KMS-11 (cell line): ENCODE data around the gene CNP.
A peak's percentile ranks its signal among the peaks of the same experiment; 100 is the strongest.
"Not testable (repeated sequence)": the region's sequence is repeated elsewhere in the genome, so short reads cannot be mapped to it uniquely, and the experiment has no call there.

Experiments used
- H2AFZ ChIP-seq: fragments of 200-600 bp; sonication (generic); 2 replicates; pipeline ENCODE4 v1.6.1; 2016; ENCODE audit warnings: antibody characterized with exemption, mixed run types, low read depth
- H3K27ac ChIP-seq: fragments of 200-600 bp; sonication (generic); 2 replicates; pipeline ENCODE4 v1.6.1; 2016; ENCODE audit warnings: mild to moderate bottlenecking, mixed run types
- H3K27me3 ChIP-seq: fragments of 200-600 bp; sonication (generic); 2 replicates; pipeline ENCODE4 v1.6.1; 2017; ENCODE audit warnings: mild to moderate bottlenecking, low read depth, mixed run types, moderate library complexity; ENCODE audit not compliant: insufficient read depth
- H3K36me3 ChIP-seq: fragments of 200-600 bp; sonication (generic); 2 replicates; pipeline ENCODE4 v1.6.1; 2017; ENCODE audit warnings: mild to moderate bottlenecking, mixed run types; ENCODE audit not compliant: insufficient read depth
- H3K4me1 ChIP-seq: fragments of 200-600 bp; sonication (generic); 2 replicates; pipeline ENCODE4 v1.6.1; 2016; ENCODE audit warnings: mild to moderate bottlenecking, low read depth, mixed run types; ENCODE audit not compliant: poor library complexity, severe bottlenecking
- H3K4me2 ChIP-seq: fragments of 200-600 bp; sonication (generic); 2 replicates; pipeline ENCODE4 v1.7.0; 2016; ENCODE audit warnings: mild to moderate bottlenecking, mixed run types
- H3K4me3 ChIP-seq: fragments of 200-600 bp; sonication (generic); IDR thresholded peaks from 2 replicates; pipeline ENCODE4 v1.6.1; 2017; ENCODE audit warnings: low read depth, low read length, mixed read lengths; ENCODE audit not compliant: insufficient read depth
- H3K79me2 ChIP-seq: fragments of 200-600 bp; sonication (generic); 2 replicates; pipeline ENCODE4 v1.6.1; 2016; ENCODE audit warnings: low read depth, mixed run types; ENCODE audit not compliant: insufficient read depth
- H3K9ac ChIP-seq: fragments of 200-600 bp; sonication (generic); 2 replicates; pipeline ENCODE4 v1.6.1; 2016; ENCODE audit warnings: mild to moderate bottlenecking, mixed run types
- H4K20me1 ChIP-seq: fragments of 200-600 bp; sonication (generic); 2 replicates; pipeline ENCODE4 v1.6.1; 2016; ENCODE audit warnings: mild to moderate bottlenecking, mixed run types; ENCODE audit not compliant: insufficient read depth
- CTCF ChIP-seq: fragments of 200-600 bp; sonication (generic); conservative IDR thresholded peaks from 2 replicates; pipeline ENCODE4 v1.6.1; 2017; ENCODE audit warnings: low read depth, mild to moderate bottlenecking, antibody characterized with exemption, low read length, moderate library complexity, mixed read lengths

CNP gene

GRCh38 chr17:42019509-42020404 is 53.2 kb downstream of the CNP start, which contains the start of gene NKIRAS2:
TSS of gene NKIRAS2 (plus strand) at chr17:42020090. CDS start at chr17:42021578, 1,488 bp downstream.
- Histone ChIP-seq H3K27ac (peak within 1 kb of the TSS; percentile 20; the same call in 1 of the 2 replicates), H3K9ac (peak within 1 kb of the TSS; percentile 58; the same call in 1 of the 2 replicates), H4K20me1 (no peaks in the 10 kb centered on the region), H3K4me1 (peaks cover 47% of the 10 kb centered on the region), H3K79me2 (peaks cover 38% of the 10 kb centered on the region), H3K36me3 (no peaks in the 10 kb centered on the region), H3K4me3 (no peak within 1 kb of the TSS), H2AFZ (peak within 1 kb of the TSS; percentile 90), H3K27me3 (no peaks in the 10 kb centered on the region), H3K4me2 (peak within 1 kb of the TSS; percentile 91)
- peak; percentile 80 for TF ChIP-seq CTCF

GRCh38 chr17:42020845-42021244 is 54.2 kb downstream of the CNP start:
- Histone ChIP-seq H3K4me1 (peaks cover 45% of the 10 kb centered on the region), H3K4me2 (peak overlapping the region; percentile 91), H3K9ac (peak overlapping the region; percentile 58; the same call in 1 of the 2 replicates), H3K79me2 (peaks cover 27% of the 10 kb centered on the region)
- not testable (repeated sequence) for H3K4me3 ChIP-seq, H3K27me3 ChIP-seq, H3K27ac ChIP-seq, H3K36me3 ChIP-seq, H2AFZ ChIP-seq, H4K20me1 ChIP-seq

- H3K9ac ChIP-seq = no peak overlapping the region
- H2AFZ ChIP-seq = no peak overlapping the region
- H3K79me2 ChIP-seq = peaks cover 14% of the 10 kb centered on the region
- no peak overlapping the region for H3K4me2 ChIP-seq
- no peak overlapping the region for H3K27ac ChIP-seq
- H3K4me3 ChIP-seq = no peak overlapping the region
- H3K36me3 ChIP-seq = no peaks in the 10 kb centered on the region
- TF ChIP-seq CTCF = no peak
- H3K27me3 ChIP-seq = no peaks in the 10 kb centered on the region
- H4K20me1 ChIP-seq = no peaks in the 10 kb centered on the region
- H3K4me1 ChIP-seq = peaks cover 33% of the 10 kb centered on the region
Observed at GRCh38 chr17:42023524-42024349, 57.1 kb downstream of the CNP start.

GRCh38 chr17:42025191-42025579 is 58.6 kb downstream of the CNP start:
- Histone ChIP-seq H3K27ac (no peak overlapping the region), H4K20me1 (no peaks in the 10 kb centered on the region), H3K36me3 (no peaks in the 10 kb centered on the region), H3K4me2 (peak overlapping the region; percentile 9; the same call in 1 of the 2 replicates), H3K79me2 (peaks cover 12% of the 10 kb centered on the region; the same call in 1 of the 2 replicates), H3K27me3 (no peaks in the 10 kb centered on the region; the same call in 1 of the 2 replicates), H3K4me3 (no peak overlapping the region), H3K9ac (no peak overlapping the region), H3K4me1 (peaks cover 29% of the 10 kb centered on the region), H2AFZ (no peak overlapping the region)
- TF ChIP-seq CTCF = peak; percentile 64
